H1 (cell line): ENCODE results near the gene HS3ST5. TPM values are rescaled to one million over a fixed set of nuclear protein-coding genes. Genes with fewer than 3 reads are reported as not detected.

Experiments
- CTCF ChIA-PET: fragments of 300-600 bp; sonication (Branson Sonifier 250); formaldehyde crosslinking; loops from one replicate; lab custom pipeline; 2021; ENCODE audit not compliant: partially characterized antibody; lab: Charles Lee
- POLR2A ChIA-PET: fragments of 300-600 bp; sonication (Branson Sonifier 250); formaldehyde crosslinking; loops from one replicate; lab custom pipeline; 2021; ENCODE audit warnings: inconsistent platforms; ENCODE audit not compliant: partially characterized antibody; lab: Charles Lee
- DNase-seq, 2 experiments: peaks; one replicate each; pipeline versions ENCODE4 v3.0.0 to v3.0.0-alpha.2; 2010 to 2022; ENCODE audit warnings: low spot score in 2 of 2, low read depth in 1 of 2, mixed read lengths in 1 of 2
- FAIRE-seq: peaks from 2 replicates; lab custom pipeline; 2011; peaks lifted over from hg19 to GRCh38; lab: Jason Lieb, UNC
- H2AFZ ChIP-seq: 2 replicates; pipeline ENCODE4 v1.8.1; 2012; ENCODE audit warnings: low read length, inconsistent platforms
- H2AK5ac ChIP-seq: 2 replicates; pipeline ENCODE4 v1.6.1; 2013; ENCODE audit warnings: low read depth, low read length
- H2BK120ac ChIP-seq: replicated peaks from 2 replicates; pipeline ENCODE3; 2013; ENCODE audit warnings: low read depth, low read length, inconsistent platforms
- H2BK12ac ChIP-seq: 2 replicates; pipeline ENCODE4 v1.6.1; 2013; ENCODE audit warnings: low read depth, low read length
- H2BK15ac ChIP-seq: 2 replicates; pipeline ENCODE4 v1.6.1; 2013; ENCODE audit warnings: low read length
- H2BK20ac ChIP-seq: 2 replicates; pipeline ENCODE4 v1.6.1; 2013; ENCODE audit warnings: low read length
- H2BK5ac ChIP-seq: 2 replicates; pipeline ENCODE4 v1.6.1; 2013; ENCODE audit warnings: low read depth, low read length
- H3K14ac ChIP-seq: 2 replicates; pipeline ENCODE4 v1.6.1; 2013; ENCODE audit warnings: inconsistent platforms; ENCODE audit not compliant: insufficient read length
- H3K18ac ChIP-seq: 2 replicates; pipeline ENCODE4 v1.6.1; 2013; ENCODE audit warnings: low read length; ENCODE audit errors: extremely low read depth
- H3K23ac ChIP-seq: 2 replicates; pipeline ENCODE4 v1.6.1; 2013; ENCODE audit warnings: inconsistent platforms; ENCODE audit not compliant: insufficient read length
- H3K23me2 ChIP-seq: 2 replicates; pipeline ENCODE4 v1.6.1; 2013; ENCODE audit warnings: low read depth, low read length
- H3K27ac ChIP-seq: 2 replicates; pipeline ENCODE4 v1.6.1; 2011; ENCODE audit warnings: low read depth, low read length, inconsistent platforms
- H3K27me3 ChIP-seq, 4 experiments: replicated peaks in 1 of 4; 1 replicate in 1 of 4; 2 replicates in 3 of 4; pipeline versions ENCODE4 v1.6.1 to v1.8.1; 2011 to 2013; ENCODE audit warnings: low read length in 3 of 4, mild to moderate bottlenecking in 3 of 4, inconsistent platforms in 2 of 4, mixed read lengths in 2 of 4, moderate library complexity in 1 of 4; ENCODE audit not compliant: control insufficient read depth in 3 of 4, insufficient read depth in 3 of 4; ENCODE audit errors: extremely low read depth in 1 of 4
- H3K36me3 ChIP-seq, 4 experiments: 2 replicates each; pipeline versions ENCODE4 v1.6.1 to v1.8.1; 2011 to 2013; ENCODE audit warnings: mild to moderate bottlenecking in 4 of 4, low read length in 3 of 4, moderate library complexity in 2 of 4, control low read depth in 1 of 4, inconsistent platforms in 1 of 4; ENCODE audit not compliant: insufficient read depth in 4 of 4, control insufficient read depth in 2 of 4
- H3K4ac ChIP-seq: replicated peaks from 2 replicates; pipeline ENCODE3; 2013; ENCODE audit warnings: low read length, low read depth, mixed read lengths, inconsistent platforms; ENCODE audit not compliant: insufficient read length
- H3K4me1 ChIP-seq, 4 experiments: replicated peaks in 1 of 4; 1 replicate in 1 of 4; 2 replicates in 3 of 4; pipeline versions ENCODE4 v1.6.1 to v1.8.1; 2011 to 2013; ENCODE audit warnings: low read length in 3 of 4, inconsistent platforms in 2 of 4, mixed read lengths in 1 of 4; ENCODE audit not compliant: insufficient read depth in 4 of 4, control insufficient read depth in 3 of 4
- H3K4me2 ChIP-seq, 2 experiments: 2 replicates each; pipeline versions ENCODE4 v1.6.1 to v1.8.1; 2011 to 2013; ENCODE audit warnings: low read depth in 2 of 2, low read length in 2 of 2, control low read depth in 1 of 2, inconsistent platforms in 1 of 2, mild to moderate bottlenecking in 1 of 2; ENCODE audit not compliant: insufficient read depth in 1 of 2
- H3K4me3 ChIP-seq, 4 experiments: fragments of 200-600, 300-600 bp in 1 of 4; sonication (generic), shearing (Covaris generic), sonication (Bioruptor Twin) in 1 of 4; 2 replicates each; pipeline versions ENCODE4 v1.5.1 to v1.8.1; 2011 to 2016; ENCODE audit warnings: low read length in 4 of 4, low read depth in 3 of 4, control low read depth in 2 of 4, inconsistent platforms in 2 of 4, mild to moderate bottlenecking in 2 of 4, mixed read lengths in 1 of 4, moderate library complexity in 1 of 4; ENCODE audit not compliant: insufficient read depth in 2 of 4; ENCODE audit errors: extremely low read depth in 1 of 4
- H3K56ac ChIP-seq: replicated peaks from 2 replicates; pipeline ENCODE3; 2013; ENCODE audit warnings: low read depth, mild to moderate bottlenecking, mixed read lengths, low read length, inconsistent platforms; ENCODE audit not compliant: insufficient read length
- H3K79me1 ChIP-seq: 2 replicates; pipeline ENCODE4 v1.6.1; 2013; ENCODE audit warnings: low read depth, low read length, control low read depth
- H3K79me2 ChIP-seq, 2 experiments: 2 replicates each; pipeline versions ENCODE4 v1.6.1 to v1.8.1; 2012 to 2013; ENCODE audit warnings: low read length in 2 of 2, mild to moderate bottlenecking in 2 of 2, inconsistent platforms in 1 of 2; ENCODE audit not compliant: insufficient read depth in 2 of 2, control insufficient read depth in 1 of 2
- H3K9ac ChIP-seq, 4 experiments: replicated peaks in 1 of 4; 1 replicate in 1 of 4; 2 replicates in 3 of 4; pipeline versions ENCODE4 v1.6.1 to v1.8.1; 2011 to 2013; ENCODE audit warnings: low read depth in 3 of 4, low read length in 3 of 4, control low read depth in 2 of 4, mild to moderate bottlenecking in 2 of 4, moderate library complexity in 2 of 4, inconsistent platforms in 1 of 4; ENCODE audit errors: extremely low read depth in 1 of 4
- H3K9me3 ChIP-seq, 2 experiments: 2 replicates each; pipeline versions ENCODE4 v1.6.1 to v1.8.1; 2012 to 2013; ENCODE audit warnings: mild to moderate bottlenecking in 2 of 2, moderate library complexity in 2 of 2, control low read depth in 1 of 2, inconsistent platforms in 1 of 2, low read depth in 1 of 2, low read length in 1 of 2, mixed read lengths in 1 of 2; ENCODE audit not compliant: insufficient read depth in 2 of 2
- H4K20me1 ChIP-seq, 2 experiments: replicated peaks in 1 of 2; 2 replicates each; pipeline versions ENCODE3 to v1.8.1; 2011 to 2013; ENCODE audit warnings: inconsistent platforms in 2 of 2, low read length in 2 of 2, mild to moderate bottlenecking in 1 of 2; ENCODE audit not compliant: insufficient read depth in 2 of 2, control insufficient read depth in 1 of 2
- H4K5ac ChIP-seq: 2 replicates; pipeline ENCODE4 v1.6.1; 2013; ENCODE audit warnings: low read length, low read depth, mixed read lengths, inconsistent platforms; ENCODE audit not compliant: insufficient read length
- H4K8ac ChIP-seq: 2 replicates; pipeline ENCODE4 v1.8.0; 2013; ENCODE audit warnings: mild to moderate bottlenecking, moderate library complexity, low read length, inconsistent platforms; ENCODE audit not compliant: insufficient read depth; ENCODE audit errors: extremely low read depth
- H4K91ac ChIP-seq: replicated peaks from 2 replicates; pipeline ENCODE3; 2013; ENCODE audit warnings: low read length, mixed read lengths, inconsistent platforms; ENCODE audit not compliant: insufficient read length
- ASH2L ChIP-seq: fragments of 200-600, 300-600 bp; sonication (generic); IDR thresholded peaks from one replicate; pipeline ENCODE4 v1.7.1; 2017; ENCODE audit warnings: low read length
- BACH1 ChIP-seq: IDR thresholded peaks from 2 replicates; pipeline ENCODE4 v1.6.1; 2012; ENCODE audit warnings: low read length, improper control_type of control experiment
- CEBPB ChIP-seq: IDR thresholded peaks from 2 replicates; pipeline ENCODE4 v1.6.1; 2012; ENCODE audit warnings: low read depth, low read length
- CHD1 ChIP-seq: IDR thresholded peaks from 2 replicates; pipeline ENCODE4 v1.6.1; 2012; ENCODE audit warnings: low read depth, low read length, improper control_type of control experiment
- KDM5A ChIP-seq: fragments of 200-600 bp; IDR thresholded peaks from 2 replicates; pipeline ENCODE4 v1.7.1; 2012; ENCODE audit warnings: mild to moderate bottlenecking, low read length, inconsistent platforms, mixed read lengths
- POU5F1 ChIP-seq: IDR thresholded peaks from 2 replicates; pipeline ENCODE4 v1.6.1; 2011; ENCODE audit warnings: low read depth, mild to moderate bottlenecking, low read length, moderate library complexity
- RAD21 ChIP-seq, 2 experiments: IDR thresholded peaks in 1 of 2; conservative IDR thresholded peaks in 1 of 2; 2 replicates each; pipeline ENCODE4 v1.6.1; 2011; ENCODE audit warnings: low read depth in 2 of 2, low read length in 2 of 2, improper control_type of control experiment in 1 of 2, inconsistent platforms in 1 of 2, mild to moderate bottlenecking in 1 of 2, moderate library complexity in 1 of 2
- RBBP5 ChIP-seq: IDR thresholded peaks from 2 replicates; pipeline ENCODE4 v1.7.1; 2012; ENCODE audit warnings: low read depth, mild to moderate bottlenecking, inconsistent platforms, low read length, moderate library complexity, borderline replicate concordance
- SIN3A ChIP-seq, 2 experiments: IDR thresholded peaks in 1 of 2; conservative IDR thresholded peaks in 1 of 2; 2 replicates each; pipeline ENCODE4 v1.6.1; 2011 to 2012; ENCODE audit warnings: low read length in 2 of 2, improper control_type of control experiment in 1 of 2, low read depth in 1 of 2, mild to moderate bottlenecking in 1 of 2
- SIRT6 ChIP-seq: IDR thresholded peaks from one replicate; pipeline ENCODE4 v1.7.1; 2012; ENCODE audit warnings: low read length, inconsistent platforms
- TAF1 ChIP-seq: IDR thresholded peaks from 2 replicates; pipeline ENCODE4 v1.6.1; 2011; ENCODE audit warnings: mild to moderate bottlenecking, low read depth, low read length
- WGBS, 2 experiments: shearing (Covaris generic) in 1 of 2; methylation state at CpG; one replicate each; pipeline versions ENCODE4 v1.1.6 to v1.1.7; 2013 to 2015; ENCODE audit warnings: low lambda C conversion rate in 2 of 2, mixed read lengths in 2 of 2, inconsistent platforms in 1 of 2, low coverage in 1 of 2, missing lambda C conversion rate in 1 of 2; ENCODE audit not compliant: insufficient replicate concordance in 2 of 2, insufficient coverage in 1 of 2, insufficient read length in 1 of 2; ENCODE audit errors: extremely low coverage in 1 of 2, missing lambda C conversion rate in 1 of 2; 5-methylcytosine and 5-hydroxymethylcytosine counted together
- polyA plus RNA-seq, 7 experiments: library from polyadenylated mRNA; depleted of rRNA in 3 of 7; stranded (reverse) in 5 of 7; unstranded in 2 of 7; fragments of >200 nt in 5 of 7; fragments of 200-250 nt in 2 of 7; gene quantifications; 1 replicate in 5 of 7; 2 replicates in 1 of 7; 4 replicates in 1 of 7; pipeline versions ENCODE4 v1.2.1 to v1.2.3, GENCODE V29; 2011 to 2013; ENCODE audit warnings: missing spikeins in 2 of 7, mixed read lengths in 2 of 7
- total RNA-seq: library from RNA; stranded (reverse); fragmentation: NEBNext Ultra II Directional; extraction: Animal tissue kit (Norgen Biotek cat#: 25700); gene quantifications from 2 replicates; pipeline ENCODE4 v1.2.1, GENCODE V29; 2021

Gene HS3ST5
- total and polyA plus RNA-seq, 2 of the 8 experiments (the other 6 are each of a cell fraction or from before 2014, with no cell fraction given): 1.2 to 9.9 TPM

GRCh38 chr6:114240796-114241195, 102.0 kb downstream of the HS3ST5 start:
- H3K18ac ChIP-seq: no peak overlapping the region
- WGBS, 2 experiments: 98% methylated on average over 3 of the region's 3 CpGs; no CpG with 5 or more reads in 1 of the 2 experiments
- H3K9me3 ChIP-seq: no peaks in the 10 kb centered on the region
- no peaks in the 10 kb centered on the region for H3K79me1 ChIP-seq
- H4K91ac ChIP-seq: no peak overlapping the region
- ChIA-PET POLR2A (no interaction called here), CTCF (interaction anchor here (0.6 to 1.1 kb wide), 5 partner anchors 9 to 132 kb away, joined by 3 to 6 read pairs (median 3); no protein-coding TSS in a partner anchor)
- H2AFZ ChIP-seq: no peak overlapping the region
- no peak overlapping the region for H3K4me3 ChIP-seq
- no peak overlapping the region for H3K56ac ChIP-seq
- H3K9ac ChIP-seq: no peak overlapping the region
- no peaks in the 10 kb centered on the region for H3K23me2 ChIP-seq
- no peak overlapping the region for H2AK5ac ChIP-seq
- no peak overlapping the region for H3K14ac ChIP-seq
- H2BK5ac ChIP-seq: no peak overlapping the region
- H3K27ac ChIP-seq: no peak overlapping the region
- H4K5ac ChIP-seq: no peak overlapping the region
- H2BK12ac ChIP-seq: no peak overlapping the region
- TF ChIP-seq BACH1: no peak
- TF ChIP-seq ASH2L: no peak
- TF ChIP-seq RAD21 (IDR thresholded peaks at IDR 0.05 in 1 of 2, conservative IDR thresholded peaks at IDR 0.05 in 1 of 2; ENCODE audit: low read depth in 2 of 2, low read length in 2 of 2): no peak
- TF ChIP-seq KDM5A: no peak
- TF ChIP-seq TAF1: no peak
- TF ChIP-seq CEBPB: no peak
- no peak for TF ChIP-seq RBBP5
- TF ChIP-seq SIRT6: no peak
- TF ChIP-seq CHD1: no peak
- TF ChIP-seq SIN3A (conservative IDR thresholded peaks at IDR 0.05 in 1 of 2, IDR thresholded peaks at IDR 0.05 in 1 of 2; ENCODE audit: low read depth in 1 of 2, low read length in 2 of 2): no peak
- TF ChIP-seq POU5F1: no peak
- H3K79me2 ChIP-seq: peaks cover 0 to under 1% of the 10 kb centered on the region in 2 experiments; a peak in 2 of 4 replicates
- no peak overlapping the region for H3K4me2 ChIP-seq
- DNase-seq (no peak), FAIRE-seq (no peak)
- no peak overlapping the region for H4K8ac ChIP-seq
- peaks cover 0 to 2% (median 0%) of the 10 kb centered on the region in 4 experiments; a peak in 1 of 7 replicates for H3K4me1 ChIP-seq
- H3K4ac ChIP-seq: no peak overlapping the region
- no peaks in the 10 kb centered on the region for H4K20me1 ChIP-seq
- H2BK20ac ChIP-seq: no peak overlapping the region
- no peak overlapping the region for H2BK15ac ChIP-seq
- H2BK120ac ChIP-seq: no peak overlapping the region
- no peaks in the 10 kb centered on the region for H3K36me3 ChIP-seq
- H3K27me3 ChIP-seq: peaks cover 0 to 1% (median 0%) of the 10 kb centered on the region in 4 experiments; a peak in 1 of 7 replicates
- H3K23ac ChIP-seq: no peak overlapping the region
